Neuronal stem cell (in vitro differentiated cells): Measurements from ENCODE around the gene PRKD1.

Source experiments
- DNase-seq: peaks from one replicate; pipeline ENCODE4 v3.0.0-alpha.2; 2013; ENCODE audit warnings: low spot score
- H2AFZ ChIP-seq: one replicate; pipeline ENCODE4 v1.6.1; 2013; ENCODE audit warnings: mild to moderate bottlenecking, low read length, inconsistent platforms
- H2AK5ac ChIP-seq: 2 replicates; pipeline ENCODE4 v1.6.1; 2013; ENCODE audit warnings: low read depth, mild to moderate bottlenecking, inconsistent platforms, low read length, moderate library complexity, mixed read lengths
- H2BK120ac ChIP-seq: 2 replicates; pipeline ENCODE4 v1.6.1; 2013; ENCODE audit warnings: low read depth, mild to moderate bottlenecking, inconsistent platforms, low read length, moderate library complexity, mixed read lengths
- H2BK12ac ChIP-seq: one replicate; pipeline ENCODE4 v1.6.1; 2013; ENCODE audit warnings: low read length, inconsistent platforms
- H2BK15ac ChIP-seq: 2 replicates; pipeline ENCODE4 v1.6.1; 2013; ENCODE audit warnings: mild to moderate bottlenecking, low read length, inconsistent platforms, mixed read lengths
- H2BK5ac ChIP-seq: one replicate; pipeline ENCODE4 v1.6.1; 2013; ENCODE audit warnings: inconsistent platforms, mild to moderate bottlenecking, low read length, moderate library complexity
- H3K14ac ChIP-seq: one replicate; pipeline ENCODE4 v1.6.1; 2013; ENCODE audit warnings: low read length, inconsistent platforms
- H3K18ac ChIP-seq: 2 replicates; pipeline ENCODE4 v1.6.1; 2013; ENCODE audit warnings: low read length, inconsistent platforms
- H3K23ac ChIP-seq: 2 replicates; pipeline ENCODE4 v1.6.1; 2013; ENCODE audit warnings: low read depth, mild to moderate bottlenecking, mixed read lengths, low read length, inconsistent platforms; ENCODE audit not compliant: poor library complexity
- H3K27ac ChIP-seq: replicated peaks from 3 replicates; pipeline ENCODE4 v1.5.1; 2013; ENCODE audit warnings: low read length, inconsistent platforms
- H3K27me3 ChIP-seq, 3 experiments: 2 replicates each; pipeline ENCODE4 v1.6.1; 2013; ENCODE audit warnings: low read length in 3 of 3, mild to moderate bottlenecking in 2 of 3, inconsistent platforms in 1 of 3, low read depth in 1 of 3, mixed read lengths in 1 of 3, moderate library complexity in 1 of 3; ENCODE audit not compliant: control insufficient read depth in 3 of 3, insufficient read depth in 3 of 3
- H3K36me3 ChIP-seq, 2 donors: replicated peaks in 1 of 2; 2 replicates each; pipeline ENCODE4 v1.6.1; 2013; ENCODE audit warnings: low read length in 2 of 2; ENCODE audit not compliant: control insufficient read depth in 2 of 2, insufficient read depth in 2 of 2
- H3K4ac ChIP-seq: 2 replicates; pipeline ENCODE4 v1.6.1; 2013; ENCODE audit warnings: inconsistent platforms, mild to moderate bottlenecking, low read length, moderate library complexity
- H3K4me1 ChIP-seq, 2 donors: 1 replicate in 1 of 2; 2 replicates in 1 of 2; pipeline ENCODE4 v1.6.1; 2013; ENCODE audit warnings: low read length in 2 of 2, low read depth in 1 of 2; ENCODE audit not compliant: control insufficient read depth in 2 of 2, insufficient read depth in 1 of 2
- H3K4me2 ChIP-seq: one replicate; pipeline ENCODE4 v1.6.1; 2013; ENCODE audit warnings: mild to moderate bottlenecking, low read length, inconsistent platforms; ENCODE audit not compliant: insufficient read depth, poor library complexity, severe bottlenecking
- H3K4me3 ChIP-seq, 2 donors: 2 replicates each; pipeline ENCODE4 v1.5.1; 2013; ENCODE audit warnings: low read length in 2 of 2, mild to moderate bottlenecking in 2 of 2, inconsistent platforms in 1 of 2, moderate library complexity in 1 of 2
- H3K79me1 ChIP-seq: one replicate; pipeline ENCODE4 v1.6.1; 2013; ENCODE audit warnings: low read depth, mild to moderate bottlenecking, inconsistent platforms, low read length, moderate library complexity
- H3K9ac ChIP-seq: one replicate; pipeline ENCODE4 v1.6.1; 2013; ENCODE audit warnings: mild to moderate bottlenecking, low read depth, low read length, inconsistent platforms; ENCODE audit not compliant: poor library complexity
- H3K9me3 ChIP-seq, 2 donors: replicated peaks in 1 of 2; 2 replicates each; pipeline versions ENCODE3 to v1.6.1; 2013; ENCODE audit warnings: low read length in 2 of 2, mild to moderate bottlenecking in 2 of 2, inconsistent platforms in 1 of 2, low read depth in 1 of 2, mixed read lengths in 1 of 2, moderate library complexity in 1 of 2; ENCODE audit not compliant: control insufficient read depth in 2 of 2, insufficient read depth in 1 of 2
- H4K8ac ChIP-seq: one replicate; pipeline ENCODE4 v1.6.1; 2013; ENCODE audit warnings: low read depth, mild to moderate bottlenecking, inconsistent platforms, low read length, moderate library complexity
- H4K91ac ChIP-seq: one replicate; pipeline ENCODE4 v1.6.1; 2013; ENCODE audit warnings: low read length, low read depth, mild to moderate bottlenecking, inconsistent platforms; ENCODE audit not compliant: poor library complexity
- WGBS, 2 donors: extraction: QIAGEN DNeasy Blood & Tissue Kit; methylation state at CpG; one replicate each; pipeline ENCODE4 v1.1.7; 2013; ENCODE audit warnings: missing lambda C conversion rate in 2 of 2, mixed read lengths in 1 of 2; ENCODE audit not compliant: insufficient read length in 2 of 2, insufficient replicate concordance in 1 of 2; ENCODE audit errors: extremely low coverage in 2 of 2; 5-methylcytosine and 5-hydroxymethylcytosine counted together

Gene PRKD1

DNA sequence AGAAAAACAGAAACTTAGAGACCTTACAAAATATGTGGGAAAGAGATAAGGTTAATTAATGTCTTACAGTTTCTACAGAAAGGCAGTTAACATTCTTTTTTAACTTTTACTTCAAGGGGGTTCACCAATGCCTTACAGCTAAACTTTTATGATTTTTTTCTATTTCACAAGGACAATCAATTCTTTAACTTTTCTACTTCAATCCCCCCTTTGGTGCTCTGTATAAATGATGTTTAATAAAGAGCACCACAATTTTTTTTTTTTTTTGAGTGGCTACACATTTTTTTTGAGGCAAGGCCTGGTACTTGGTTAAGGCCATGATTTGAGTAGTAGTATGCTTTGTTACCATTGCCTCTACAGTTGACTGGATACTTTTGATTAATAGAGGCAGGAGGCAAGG lies 279.6 kb downstream of the PRKD1 start:
- no peak overlapping the region for H3K4me3 ChIP-seq
- H3K18ac ChIP-seq, result no peak overlapping the region
- no peak overlapping the region for H3K14ac ChIP-seq
- H3K23ac ChIP-seq, result no peak overlapping the region
- H3K9me3 ChIP-seq, result peaks cover 7 to 10% of the 10 kb centered on the region in 2 donors
- H2BK15ac ChIP-seq, result no peak overlapping the region
- H3K4me1 ChIP-seq, result no peaks in the 10 kb centered on the region
- no peaks in the 10 kb centered on the region for H3K36me3 ChIP-seq
- no peak overlapping the region for H2BK120ac ChIP-seq
- no peak overlapping the region for H4K8ac ChIP-seq
- no peak overlapping the region for H2BK12ac ChIP-seq
- no peak overlapping the region for H2AK5ac ChIP-seq
- H3K79me1 ChIP-seq, result no peaks in the 10 kb centered on the region
- no peaks in the 10 kb centered on the region for H3K27me3 ChIP-seq
- no peak for DNase-seq
- no peak overlapping the region for H2BK5ac ChIP-seq
- no peak overlapping the region for H3K9ac ChIP-seq
- no peak overlapping the region for H3K4ac ChIP-seq
- H3K27ac ChIP-seq, result no peak overlapping the region
- H3K4me2 ChIP-seq, result no peak overlapping the region
- H2AFZ ChIP-seq, result no peak overlapping the region
- no peak overlapping the region for H4K91ac ChIP-seq

DNA sequence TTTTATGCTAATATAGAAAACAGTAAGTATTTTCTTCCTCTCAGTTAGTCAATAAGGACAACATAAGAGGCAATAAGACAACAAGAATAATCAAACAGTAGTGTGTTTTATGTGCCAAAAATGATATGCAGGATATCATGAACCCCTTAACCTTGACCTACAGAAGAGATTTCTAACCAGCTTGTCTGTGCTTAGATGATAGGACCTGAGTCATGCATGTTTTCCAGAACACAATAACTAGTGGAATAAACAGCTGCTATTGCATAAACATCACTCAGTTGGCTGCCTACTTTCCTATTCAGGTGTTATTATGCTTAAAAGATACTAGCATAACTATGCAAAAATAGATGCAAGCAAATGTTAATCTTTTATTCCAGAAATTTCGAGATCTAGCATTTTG lies 282.5 kb downstream of the PRKD1 start:
- Histone ChIP-seq H2AK5ac (no peak overlapping the region), H3K14ac (no peak overlapping the region), H2BK15ac (no peak overlapping the region), H2BK5ac (no peak overlapping the region), H2AFZ (no peak overlapping the region), H3K4me2 (no peak overlapping the region), H2BK12ac (no peak overlapping the region), H2BK120ac (no peak overlapping the region), H3K27ac (no peak overlapping the region), H3K4me1 (no peaks in the 10 kb centered on the region), H3K27me3 (no peaks in the 10 kb centered on the region), H3K9me3 (peaks cover 6 to 10% of the 10 kb centered on the region in 2 donors), H3K36me3 (no peaks in the 10 kb centered on the region), H4K8ac (no peak overlapping the region), H3K79me1 (no peaks in the 10 kb centered on the region), H3K23ac (no peak overlapping the region), H4K91ac (no peak overlapping the region), H3K18ac (no peak overlapping the region), H3K4ac (no peak overlapping the region), H3K9ac (no peak overlapping the region), H3K4me3 (no peak overlapping the region)
- no CpG with 5 or more reads among the region's 1 CpG for WGBS, 2 donors
- no peak for DNase-seq

DNA sequence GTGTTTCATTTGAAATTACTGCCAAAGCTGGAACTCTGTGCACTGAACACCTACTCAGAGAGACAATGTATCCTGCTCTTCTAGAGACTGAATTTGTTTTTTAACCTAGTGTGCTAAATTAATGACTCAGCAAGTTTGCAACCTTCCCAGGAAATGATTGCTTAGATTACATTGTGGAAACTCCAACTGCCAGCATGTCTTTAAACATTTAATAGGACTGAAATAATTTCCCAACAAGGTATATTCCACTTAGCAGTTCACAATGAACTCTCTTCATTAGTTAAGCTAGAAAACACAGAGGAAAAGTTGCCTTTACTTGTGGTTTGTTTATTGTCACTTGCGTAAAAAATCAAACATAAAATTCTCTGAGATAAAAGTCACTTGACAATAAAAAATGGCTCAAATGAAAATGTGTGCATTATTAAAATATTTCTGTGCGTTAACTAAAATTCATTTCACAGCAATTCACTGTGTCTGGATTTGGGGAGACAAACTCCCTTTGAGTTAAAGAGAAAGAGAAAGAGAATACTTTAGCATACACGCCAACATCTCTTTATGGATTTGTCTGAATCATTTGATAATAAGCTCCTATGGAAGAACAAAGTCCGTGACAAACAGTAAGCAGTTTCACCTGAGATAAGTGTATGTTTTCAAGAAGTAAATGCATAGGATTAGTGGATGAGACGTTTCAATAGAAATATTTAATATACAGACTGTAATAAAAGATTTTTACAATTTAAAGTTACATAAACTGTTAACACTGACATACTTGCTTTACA lies 284.0 kb downstream of the PRKD1 start:
- WGBS, 2 donors, result no CpG with 5 or more reads among the region's 5 CpGs
- no peak for DNase-seq
- H3K23ac ChIP-seq, result no peak overlapping the region

DNA sequence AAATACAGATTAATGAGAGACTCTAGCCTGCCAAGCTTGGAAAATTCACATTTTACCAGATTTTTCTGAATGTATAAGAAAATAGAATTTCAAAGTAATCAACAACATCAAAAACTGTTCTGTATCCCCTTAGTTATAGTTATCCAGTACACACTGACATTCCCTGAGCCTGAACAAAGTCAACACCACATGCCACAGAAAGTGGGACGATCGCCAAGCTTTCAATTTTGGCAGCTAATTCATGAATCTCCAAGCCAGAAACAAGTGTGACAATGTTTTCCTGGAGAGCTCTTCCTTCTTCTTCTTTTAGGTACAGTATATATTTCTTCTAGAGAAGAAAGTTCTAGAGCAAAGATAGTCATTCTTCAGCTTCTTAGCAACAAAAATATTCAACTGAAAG lies 290.2 kb downstream of the PRKD1 start:
- Histone ChIP-seq H2BK15ac (no peak overlapping the region), H3K27me3 (no peaks in the 10 kb centered on the region), H4K8ac (no peak overlapping the region), H2BK12ac (no peak overlapping the region), H3K4me1 (no peaks in the 10 kb centered on the region), H3K9me3 (no peaks in the 10 kb centered on the region), H3K4me3 (no peak overlapping the region), H3K27ac (no peak overlapping the region), H2AK5ac (no peak overlapping the region), H3K18ac (no peak overlapping the region), H3K36me3 (no peaks in the 10 kb centered on the region), H3K23ac (no peak overlapping the region), H4K91ac (no peak overlapping the region), H2BK5ac (no peak overlapping the region), H2BK120ac (no peak overlapping the region), H2AFZ (no peak overlapping the region), H3K4ac (no peak overlapping the region), H3K79me1 (no peaks in the 10 kb centered on the region), H3K14ac (no peak overlapping the region), H3K4me2 (no peak overlapping the region), H3K9ac (no peak overlapping the region)
- DNase-seq, result no peak
- no CpG with 5 or more reads among the region's 2 CpGs for WGBS, 2 donors

More for the DNA sequence above, 284.0 kb downstream of the PRKD1 start:
- no peak overlapping the region for H3K9ac ChIP-seq
- H3K14ac ChIP-seq, result no peak overlapping the region
- H3K4me2 ChIP-seq, result no peak overlapping the region
- H2BK12ac ChIP-seq, result no peak overlapping the region
- no peak overlapping the region for H2BK15ac ChIP-seq
- no peaks in the 10 kb centered on the region for H3K4me1 ChIP-seq
- H2BK120ac ChIP-seq, result no peak overlapping the region
- no peak overlapping the region for H3K27ac ChIP-seq
- no peaks in the 10 kb centered on the region for H3K36me3 ChIP-seq
- no peak overlapping the region for H4K8ac ChIP-seq
- H3K4ac ChIP-seq, result no peak overlapping the region
- no peaks in the 10 kb centered on the region for H3K79me1 ChIP-seq
- peaks cover 4 to 10% of the 10 kb centered on the region in 2 donors for H3K9me3 ChIP-seq
- no peak overlapping the region for H2AK5ac ChIP-seq
- no peak overlapping the region for H4K91ac ChIP-seq
- H3K27me3 ChIP-seq, result no peaks in the 10 kb centered on the region
- H3K18ac ChIP-seq, result no peak overlapping the region
- no peak overlapping the region for H3K4me3 ChIP-seq
- H2AFZ ChIP-seq, result no peak overlapping the region
- no peak overlapping the region for H2BK5ac ChIP-seq
